NCI-H1092 treated with DMSO at 0.1 percent for 48 hours (cell line): ENCODE results near the gene ABCC2.
"Not testable (repeated sequence)": the region's sequence is repeated elsewhere in the genome, so short reads cannot be mapped to it uniquely, and the experiment has no call there.

Source experiments
- DNase-seq: peaks from one replicate; lab custom pipeline; 2025; lab: John Stamatoyannopoulos, UW

ABCC2 gene

DNA sequence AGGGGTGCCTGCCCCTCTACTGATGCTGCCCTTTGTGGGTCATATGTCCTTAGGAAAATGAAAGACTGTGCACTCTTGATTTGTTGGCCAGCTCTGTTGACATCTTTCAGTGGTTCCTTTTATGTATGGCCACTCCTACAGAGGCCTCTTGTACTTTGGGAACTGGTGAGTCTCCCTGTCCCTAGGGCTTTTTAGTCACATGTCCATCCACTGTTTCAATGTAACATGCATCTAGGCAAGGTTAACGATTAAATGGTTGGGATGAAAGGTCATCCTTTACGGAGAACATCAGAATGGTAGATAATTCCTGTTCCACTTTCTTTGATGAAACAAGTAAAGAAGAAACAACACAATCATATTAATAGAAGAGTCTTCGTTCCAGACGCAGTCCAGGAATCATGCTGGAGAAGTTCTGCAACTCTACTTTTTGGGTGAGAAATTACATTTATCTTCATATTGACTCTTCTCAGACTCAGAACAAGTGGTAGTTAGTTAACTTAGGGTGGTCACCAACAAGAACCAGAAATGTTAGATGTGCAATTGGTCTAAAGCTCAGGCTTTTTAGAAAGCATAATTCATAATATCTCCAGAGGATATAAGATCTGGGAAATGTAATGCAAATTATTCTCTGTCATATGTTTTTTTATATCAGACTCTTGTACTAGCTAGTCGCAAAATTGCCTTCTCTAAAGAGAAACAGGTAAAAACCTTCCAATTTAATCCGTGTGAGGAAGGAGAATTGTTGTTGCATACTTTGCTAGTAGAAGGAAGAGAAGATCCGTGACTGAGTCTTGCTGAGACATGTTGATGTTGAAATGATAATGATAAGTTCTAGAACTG, at the start of gene ABCC2:
ABCC2 (plus strand) TSS at position 194 of the 840 bp plus-strand sequence; CDS start at position 399, 205 bp downstream.
- no peak for DNase-seq

DNA sequence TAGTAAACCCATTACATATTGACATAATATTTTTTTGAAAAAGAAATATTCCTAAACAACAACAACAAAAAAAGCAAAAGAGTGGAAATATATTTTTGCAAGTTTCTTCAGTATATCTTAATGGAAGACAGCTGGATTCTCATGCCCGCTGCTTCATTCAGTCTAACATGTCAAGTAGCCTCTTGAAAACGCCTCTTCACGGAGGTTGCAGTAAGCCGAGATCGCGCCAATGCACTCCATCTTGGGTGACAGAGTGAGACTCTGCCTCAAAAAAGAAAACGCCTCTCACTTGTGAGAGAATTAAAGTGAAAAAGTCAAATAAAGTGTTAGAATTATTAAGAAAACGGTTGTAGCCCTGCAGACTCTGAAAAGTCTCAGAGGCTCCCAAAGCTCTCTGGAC, 49.1 kb upstream of the ABCC2 start:
- DNase-seq, result no peak

DNA sequence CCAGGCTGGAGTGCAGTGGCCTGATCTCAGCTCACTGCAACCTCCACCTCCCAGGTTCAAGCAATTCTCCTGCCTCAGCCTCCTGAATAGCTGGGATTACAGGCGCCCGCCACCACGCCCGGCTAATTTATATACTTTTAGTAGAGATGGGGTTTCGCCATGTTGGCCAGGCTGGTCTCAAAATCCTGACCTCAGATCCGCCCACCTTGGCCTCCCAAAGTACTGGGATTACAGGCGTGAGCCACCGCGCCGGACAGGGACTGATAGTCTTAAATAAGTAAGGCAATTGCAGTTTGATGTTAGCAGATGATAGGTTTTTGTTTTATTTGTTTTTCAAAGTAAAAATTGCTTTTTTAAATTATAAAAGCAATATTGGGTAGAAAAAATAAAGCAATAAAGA, 48.3 kb upstream of the ABCC2 start:
- not testable (repeated sequence) for DNase-seq

DNA sequence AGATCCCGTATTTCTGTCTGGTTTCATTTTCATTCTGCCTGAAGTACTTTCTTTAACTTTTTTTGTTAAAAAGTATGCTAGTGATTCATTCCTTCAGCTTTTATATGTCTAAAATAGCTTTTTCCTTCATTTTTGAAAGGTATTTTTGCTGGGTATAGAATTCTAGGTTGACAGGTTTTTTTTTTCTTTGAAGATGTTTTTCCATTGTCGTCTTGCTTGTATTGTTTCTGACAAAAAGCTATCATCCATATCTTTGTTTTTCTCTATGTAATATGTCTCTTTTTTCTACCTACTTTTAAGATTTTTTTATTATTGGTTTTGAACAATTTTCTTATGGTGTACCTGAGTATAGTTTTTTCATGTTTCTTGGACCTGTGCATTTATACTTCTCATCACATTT, 42.2 kb upstream of the ABCC2 start:
- DNase-seq, result no peak

DNA sequence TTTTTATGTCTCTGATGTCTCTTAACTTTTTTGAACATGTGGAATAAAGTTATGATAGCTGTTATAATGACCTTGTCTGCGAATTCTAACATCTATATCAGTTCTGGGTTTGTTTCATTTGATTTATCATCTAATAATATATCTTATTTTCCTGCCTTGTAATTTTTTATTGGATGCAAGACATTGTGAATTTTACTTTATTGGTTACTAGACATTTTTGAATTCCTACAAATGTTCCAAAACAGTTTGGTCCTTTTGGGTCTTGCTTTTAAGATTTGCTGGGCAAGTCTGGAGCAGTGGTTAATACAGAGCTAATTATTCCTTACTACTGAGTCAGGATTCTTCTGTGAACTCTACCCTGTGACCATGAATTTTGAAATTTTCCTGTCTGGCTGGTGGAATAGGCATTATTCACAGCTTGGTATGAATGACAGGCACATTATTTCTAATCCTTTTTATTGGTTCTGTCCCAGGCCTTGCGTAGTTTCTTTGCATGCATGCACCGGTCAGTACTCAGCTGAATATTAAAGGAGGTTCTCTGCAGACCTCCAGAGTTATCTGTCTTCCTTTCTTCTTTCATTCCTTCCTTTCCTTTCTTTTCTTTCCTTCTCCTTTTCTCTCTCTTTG, 41.4 kb upstream of the ABCC2 start:
- DNase-seq, result no peak

DNA sequence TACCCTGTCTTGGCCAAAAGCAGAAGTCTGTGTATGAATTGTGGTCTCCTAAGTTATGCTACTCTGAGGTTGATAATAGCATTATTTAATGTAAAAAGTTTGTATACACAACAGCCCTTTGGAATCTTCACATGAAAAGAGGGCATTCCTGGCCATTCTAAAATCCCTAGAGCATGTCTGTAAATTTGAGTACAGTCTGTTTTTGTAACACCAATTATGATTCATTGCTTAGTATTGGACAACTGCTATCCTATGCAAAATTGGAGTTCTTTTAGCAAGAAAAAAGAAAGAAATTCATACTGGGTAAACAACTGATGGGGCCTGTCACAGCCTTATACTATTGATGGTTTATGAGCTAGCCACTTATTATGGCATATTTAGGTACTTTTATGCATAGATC, 40.2 kb upstream of the ABCC2 start:
- DNase-seq, result no peak

DNA sequence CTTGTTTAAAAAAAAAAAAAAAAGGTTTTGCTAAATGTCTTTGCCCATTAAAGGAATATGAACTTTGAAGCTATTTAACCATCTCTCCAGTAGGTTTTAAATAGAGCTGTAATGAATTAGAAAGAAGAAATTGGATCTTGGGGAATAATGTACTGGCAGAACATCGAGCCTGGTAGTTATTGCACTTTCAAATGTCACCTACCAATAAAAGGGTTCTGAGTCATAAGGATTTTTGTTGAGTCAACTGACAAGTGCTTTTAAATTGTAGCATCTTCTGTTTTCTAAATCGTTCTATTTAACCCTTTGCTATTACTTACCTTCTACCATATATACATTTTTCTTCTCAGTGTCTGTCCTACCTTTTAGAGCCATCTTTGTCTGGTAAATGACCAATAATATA, 39.7 kb upstream of the ABCC2 start:
- DNase-seq, result no peak

DNA sequence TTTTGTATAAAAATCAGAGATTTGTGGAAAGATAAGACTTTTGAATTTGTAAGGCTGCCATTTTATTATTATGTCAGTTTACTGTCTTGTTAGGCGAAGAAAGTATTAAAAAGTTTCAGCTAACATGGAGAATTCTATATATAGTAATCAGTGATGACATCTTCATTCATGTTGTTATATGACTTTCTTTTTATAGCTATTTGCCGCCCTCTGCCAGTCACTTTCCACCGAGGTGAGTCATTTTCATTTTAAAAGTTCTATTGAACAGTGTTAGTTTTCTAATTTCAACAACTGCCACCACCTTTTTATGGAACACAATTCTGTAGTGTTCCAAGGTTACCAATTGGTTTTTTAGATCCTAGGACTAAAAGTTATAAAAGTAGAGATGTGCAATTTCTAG, 38.6 kb upstream of the ABCC2 start:
- DNase-seq, result no peak

DNA sequence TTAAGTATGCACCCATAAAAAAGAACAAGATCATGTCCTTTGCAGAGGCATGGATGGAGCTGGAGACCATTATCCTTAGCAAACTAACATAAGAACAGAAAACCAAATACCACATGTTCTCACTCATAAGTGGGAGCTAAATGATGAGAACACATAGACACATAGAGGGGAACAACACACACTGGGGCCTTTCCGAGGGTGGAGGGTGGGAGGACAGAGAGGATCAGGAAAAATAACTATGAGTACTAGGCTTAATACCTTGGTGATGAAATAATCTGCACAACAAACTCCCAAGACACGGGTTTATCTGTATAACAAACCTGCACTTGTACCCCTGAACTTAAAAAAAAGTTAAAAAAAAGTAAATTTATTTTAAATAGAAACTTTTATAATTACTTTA, 36.3 kb upstream of the ABCC2 start:
- not testable (repeated sequence) for DNase-seq

DNA sequence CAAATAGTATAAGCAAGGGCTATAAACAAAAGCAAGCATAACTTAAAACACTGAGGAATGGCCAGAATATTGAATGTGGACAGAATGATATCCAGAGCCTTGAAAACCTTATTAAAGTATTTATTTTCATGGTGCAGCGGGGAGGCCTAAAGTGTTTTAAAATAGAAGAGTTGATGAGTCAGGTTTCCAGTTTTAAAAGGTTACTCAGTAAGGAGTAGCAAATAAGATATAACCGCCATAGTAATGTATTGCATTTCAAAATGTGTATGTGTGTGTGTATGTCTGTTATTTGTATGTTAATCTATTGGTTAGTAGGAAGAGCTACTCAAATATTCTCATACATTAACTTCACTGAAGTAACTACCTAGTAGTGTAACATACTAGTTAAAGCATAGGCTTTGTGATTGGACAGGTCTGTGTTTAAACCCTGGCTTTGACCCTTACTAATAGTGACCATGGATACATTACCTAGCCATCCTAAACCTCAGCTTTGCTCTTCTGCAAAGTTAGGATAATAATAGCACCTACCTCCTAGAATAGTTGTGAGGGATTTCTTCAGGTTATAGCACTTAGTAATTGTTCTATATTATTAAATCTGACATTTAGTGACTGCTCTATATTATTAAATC, 33.5 kb upstream of the ABCC2 start:
- no peak for DNase-seq

DNA sequence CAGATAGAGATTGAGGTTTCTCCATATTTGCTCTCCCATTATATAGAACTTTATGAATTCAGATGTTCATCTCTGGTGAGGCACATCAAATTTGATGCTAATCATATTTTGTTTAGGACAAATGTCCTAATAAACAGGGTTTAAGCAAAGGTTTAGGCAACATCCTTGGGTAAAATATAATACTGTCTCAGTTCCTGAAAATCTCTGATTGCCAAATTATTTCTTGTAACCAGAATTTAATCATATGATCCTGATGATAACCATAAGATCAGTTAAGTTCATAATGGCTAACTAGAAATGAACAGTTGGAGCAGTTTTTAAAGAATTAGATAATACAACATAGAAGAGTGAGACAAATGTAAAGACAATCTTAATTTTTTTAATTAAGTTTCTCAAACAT, 31.8 kb upstream of the ABCC2 start:
- DNase-seq, result no peak

DNA sequence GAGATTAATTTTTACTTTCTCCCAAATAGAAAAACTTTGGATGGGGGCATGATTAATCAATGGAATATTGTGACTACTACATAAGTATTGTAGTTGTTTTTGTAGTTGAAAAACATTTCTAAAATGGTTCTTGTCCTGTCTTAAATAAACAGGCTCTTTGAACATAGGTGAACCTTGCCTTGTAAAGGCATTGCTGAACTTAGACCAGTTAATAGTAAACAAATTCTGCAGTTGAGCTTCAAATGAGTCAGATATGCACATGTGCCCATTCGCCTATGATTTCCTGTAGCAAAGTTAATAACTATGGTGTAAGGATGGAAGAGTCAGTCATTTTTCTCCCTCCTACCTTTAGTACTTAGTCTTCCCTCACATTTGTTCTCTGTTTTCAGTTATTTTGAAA, 27.8 kb upstream of the ABCC2 start:
- no peak for DNase-seq

DNA sequence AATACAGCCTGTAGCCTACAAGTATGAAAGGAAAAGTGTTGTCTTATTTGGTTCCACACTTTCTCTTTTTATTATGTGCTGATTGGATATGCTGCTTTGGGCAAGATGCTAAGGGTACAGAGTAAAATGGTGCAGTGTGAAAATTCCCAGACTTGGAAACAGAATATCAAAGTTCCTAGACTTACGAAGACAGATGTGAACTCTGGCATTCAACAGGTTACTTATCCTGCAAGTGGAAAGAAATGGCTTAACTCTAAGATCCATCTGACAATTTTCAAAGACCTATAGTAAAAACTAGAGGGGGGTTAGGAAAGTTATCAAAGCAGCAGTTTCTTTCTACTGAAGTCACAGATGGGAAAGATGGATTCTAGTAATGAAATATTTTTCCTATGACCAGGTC, 26.3 kb upstream of the ABCC2 start:
- no peak for DNase-seq

DNA sequence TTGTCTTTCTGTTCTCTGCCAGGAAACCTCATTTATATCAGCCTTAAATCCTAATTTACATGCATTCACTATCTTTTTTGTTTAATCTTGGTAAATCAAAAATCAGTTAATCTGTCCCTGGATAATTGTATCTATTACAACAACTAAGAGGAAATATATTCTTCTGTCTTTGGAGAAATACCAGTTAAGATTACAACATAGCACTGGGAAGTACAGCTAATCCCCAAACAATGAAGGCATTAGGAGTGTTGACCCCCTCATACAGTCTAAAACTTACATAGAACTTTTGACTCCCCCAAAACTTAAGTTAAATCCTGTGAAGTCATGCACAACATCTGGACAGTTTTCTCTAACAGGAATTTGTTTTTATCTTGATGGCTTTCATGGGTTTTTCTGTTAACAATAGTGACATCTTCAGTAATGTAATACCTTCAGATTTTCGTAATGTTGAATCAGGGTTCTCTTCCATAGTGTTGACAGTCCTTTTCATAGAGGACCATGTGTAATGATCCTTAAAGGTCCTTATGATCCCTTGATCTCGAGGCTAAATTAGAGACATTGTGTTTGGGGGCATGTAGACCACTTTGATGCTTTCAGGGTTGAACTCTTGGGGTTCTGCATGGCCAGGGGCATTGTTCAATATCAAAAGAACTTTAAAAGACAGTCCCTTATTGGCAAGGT, 24.1 kb upstream of the ABCC2 start:
- DNase-seq, result no peak

DNA sequence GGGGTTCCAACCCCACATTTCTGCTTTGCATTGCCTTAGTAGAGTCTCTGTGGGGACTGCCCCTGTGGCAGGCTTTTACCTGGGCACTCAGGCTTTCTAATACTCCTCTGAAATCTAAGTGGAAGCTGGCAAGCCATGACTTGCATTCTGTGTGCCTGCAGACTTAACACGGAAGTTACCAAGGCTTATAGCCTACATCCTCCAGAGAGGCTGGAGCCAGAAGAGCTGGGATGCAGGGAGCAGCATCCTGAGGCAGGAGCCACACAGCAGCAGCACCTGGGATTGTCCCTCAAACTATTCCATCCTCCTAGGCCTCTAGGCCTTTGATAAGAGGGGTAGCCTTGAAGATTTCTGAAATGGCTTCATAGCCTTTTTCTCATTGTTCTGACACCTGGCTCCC, 22.1 kb upstream of the ABCC2 start:
- no peak for DNase-seq

DNA sequence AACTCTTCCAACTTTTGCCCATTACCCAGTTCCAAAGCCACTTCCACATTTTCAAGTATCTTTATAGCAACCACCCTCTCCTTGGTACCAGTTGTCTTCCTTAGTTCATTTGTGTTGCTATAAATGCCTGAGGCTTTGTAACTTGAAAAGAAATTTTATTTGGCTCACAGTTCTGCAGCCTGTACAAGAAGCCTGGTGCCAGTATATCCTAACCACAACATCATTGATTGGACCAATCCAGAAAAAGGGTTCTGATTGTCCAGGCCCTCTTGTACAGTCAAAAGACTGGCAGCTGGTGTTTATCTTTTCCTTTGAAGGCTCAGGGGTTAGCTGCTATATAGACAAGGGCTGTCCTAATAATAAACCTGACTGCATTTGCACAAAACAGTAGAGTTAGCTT, 21.1 kb upstream of the ABCC2 start:
- DNase-seq, result no peak

DNA sequence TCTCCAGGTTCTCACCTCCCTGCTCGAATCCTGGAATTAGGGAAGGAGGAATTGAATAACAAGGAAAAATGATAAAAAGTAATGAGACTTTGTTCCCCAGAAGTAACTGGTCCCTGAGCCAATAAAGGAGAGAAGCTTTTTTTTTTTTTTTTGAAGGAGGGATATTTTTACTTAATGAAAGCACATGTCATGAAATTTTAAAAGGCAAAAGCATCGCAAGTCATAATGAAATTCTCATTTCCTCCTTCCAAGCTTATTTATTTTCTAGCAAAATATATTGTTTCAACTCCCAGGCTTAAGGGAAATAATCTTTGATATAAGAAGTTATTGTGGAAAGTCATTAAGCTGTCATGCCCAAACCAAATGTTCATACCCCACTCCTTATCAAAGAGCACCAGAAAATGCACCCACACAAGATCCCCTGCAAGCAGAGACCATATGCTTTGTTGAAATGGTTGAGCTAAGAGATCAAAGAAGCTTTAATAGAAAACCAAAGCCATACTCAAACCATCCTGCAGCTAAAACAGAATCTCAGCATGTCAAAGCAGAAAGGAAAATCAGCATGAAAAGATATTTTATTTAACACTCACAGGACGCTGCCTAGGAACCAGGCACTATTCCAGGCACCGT, 16.7 kb upstream of the ABCC2 start:
- no peak for DNase-seq

DNA sequence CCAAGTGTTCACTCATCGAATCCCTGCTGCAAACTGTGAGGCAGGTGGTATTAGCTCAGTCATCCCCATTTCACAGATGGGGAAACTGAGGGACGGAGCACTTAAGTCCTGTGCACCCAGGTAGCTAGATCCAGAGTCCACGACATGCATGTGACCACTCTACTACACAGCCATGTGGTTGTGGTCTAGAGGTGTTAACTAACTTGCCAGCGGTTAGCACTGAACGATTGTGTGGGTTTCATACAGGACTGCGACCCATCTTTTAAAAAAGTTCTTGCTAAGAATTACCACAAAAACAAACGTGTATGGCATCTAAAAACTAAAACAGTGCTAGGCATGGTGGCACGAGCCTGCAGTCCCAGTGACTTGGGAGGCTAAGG, 16.1 kb upstream of the ABCC2 start:
- DNase-seq, result no peak

DNA sequence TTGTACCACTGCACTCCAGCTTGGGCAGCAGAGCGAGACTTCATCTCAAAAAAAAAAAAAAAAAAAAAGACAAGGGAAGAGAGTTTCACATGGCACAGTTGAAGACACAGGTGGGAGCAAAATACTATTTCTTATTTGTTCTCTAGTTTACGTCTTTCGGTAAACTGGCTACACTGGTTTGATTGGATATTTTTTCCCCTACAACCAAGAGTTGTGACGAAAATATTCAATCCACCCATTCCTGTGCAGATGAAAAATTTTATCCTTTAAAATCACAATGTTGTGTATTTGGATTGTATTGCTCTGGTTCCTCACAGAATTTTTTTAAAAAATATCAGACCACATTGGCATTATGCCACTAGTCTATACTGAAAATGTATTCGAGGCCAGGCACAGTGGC, 14.5 kb upstream of the ABCC2 start:
- no peak for DNase-seq

DNA sequence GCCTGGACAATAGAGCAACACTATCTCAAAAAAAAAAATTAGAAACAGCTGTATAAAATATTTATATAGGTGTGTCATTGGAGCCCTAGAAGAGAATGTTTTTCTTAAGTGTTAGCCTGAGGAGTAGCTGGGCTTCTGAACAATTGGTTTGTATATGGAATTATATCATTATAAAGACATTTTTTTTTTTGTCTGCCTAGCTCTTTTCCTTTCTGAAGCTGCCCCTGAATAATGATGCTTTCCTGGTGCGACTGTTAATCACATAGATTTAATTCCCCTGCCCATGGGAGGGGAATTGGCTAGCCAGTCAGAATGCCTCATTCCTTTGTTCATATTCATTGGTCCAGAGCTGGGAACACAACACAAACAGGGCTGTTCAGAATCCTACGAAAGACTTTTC, 13.9 kb upstream of the ABCC2 start:
- DNase-seq, result no peak

DNA sequence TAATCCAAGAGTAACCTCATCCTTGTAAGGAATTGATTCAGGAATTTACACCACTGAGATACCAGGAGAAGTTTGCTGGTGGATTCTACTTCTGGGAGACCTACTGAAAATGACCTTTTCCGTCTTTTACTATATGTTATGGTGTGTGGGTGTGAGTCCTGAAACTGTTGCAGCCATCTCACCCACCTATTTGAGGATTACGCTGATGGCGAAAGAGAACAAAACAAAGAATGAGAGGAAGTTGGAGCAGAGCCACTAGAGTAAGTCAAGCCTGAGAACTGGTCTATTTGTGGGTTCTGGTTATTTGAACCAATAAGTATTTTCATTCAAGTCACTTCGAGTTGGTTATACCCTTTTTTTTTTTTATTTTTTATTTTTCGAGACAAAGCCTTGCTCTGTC, 12.7 kb upstream of the ABCC2 start:
- no peak for DNase-seq

DNA sequence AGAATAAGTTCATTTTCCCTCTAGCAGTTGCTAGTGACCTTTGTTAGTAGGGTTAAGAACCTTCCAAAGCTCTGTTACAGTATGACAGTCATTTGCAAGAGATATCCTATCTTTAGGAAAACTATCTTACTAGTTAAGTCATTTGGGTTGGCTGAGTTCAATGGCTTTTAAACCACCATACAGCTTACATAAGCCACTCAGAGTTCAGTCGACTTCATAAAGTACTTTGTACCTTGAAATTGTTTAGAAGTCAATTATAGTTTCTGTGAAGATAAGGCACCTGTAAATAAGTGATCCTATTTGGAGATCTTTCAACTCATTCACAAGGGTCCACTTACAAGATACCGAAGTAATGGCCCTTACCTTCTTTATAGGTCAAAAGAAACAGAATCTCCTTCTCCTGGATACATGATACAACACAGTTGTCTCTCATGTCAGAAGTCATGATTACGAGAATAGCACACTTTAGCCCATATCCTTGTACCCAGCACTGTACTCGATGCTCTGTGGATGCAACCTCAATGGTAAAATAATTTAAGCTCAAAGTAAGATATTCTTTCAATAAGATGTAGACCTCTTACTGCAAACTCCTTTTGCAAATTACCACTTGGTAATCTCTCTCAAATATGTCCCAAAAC, 11.9 kb upstream of the ABCC2 start:
- no peak for DNase-seq
